H9 (cell line): ENCODE data around the gene FLRT2. TPM values are rescaled to one million over a fixed set of nuclear protein-coding genes. Genes with fewer than 3 reads are reported as not detected.

Experiments
- DNase-seq: peaks from one replicate; pipeline ENCODE4 v3.0.0-alpha.2; 2017
- H2AFZ ChIP-seq: one replicate; pipeline ENCODE4 v1.6.1; 2013; ENCODE audit warnings: mild to moderate bottlenecking, low read length, control low read depth, moderate library complexity
- H2AK5ac ChIP-seq: 2 replicates; pipeline ENCODE4 v1.6.1; 2013; ENCODE audit warnings: low read length, control low read depth, mixed read lengths; ENCODE audit not compliant: insufficient read length
- H2BK120ac ChIP-seq: one replicate; pipeline ENCODE4 v1.6.1; 2013; ENCODE audit warnings: low read depth, mild to moderate bottlenecking, low read length, control low read depth, inconsistent platforms; ENCODE audit not compliant: poor library complexity, severe bottlenecking
- H2BK12ac ChIP-seq: 2 replicates; pipeline ENCODE4 v1.6.1; 2013; ENCODE audit warnings: low read length, control low read depth, mixed read lengths, low read depth; ENCODE audit not compliant: insufficient read length
- H2BK15ac ChIP-seq: 2 replicates; pipeline ENCODE4 v1.6.1; 2013; ENCODE audit warnings: low read depth, low read length, control low read depth
- H2BK20ac ChIP-seq: one replicate; pipeline ENCODE4 v1.6.1; 2013; ENCODE audit warnings: low read depth, mild to moderate bottlenecking, low read length, control low read depth, inconsistent platforms; ENCODE audit not compliant: poor library complexity, severe bottlenecking
- H2BK5ac ChIP-seq: 2 replicates; pipeline ENCODE4 v1.6.1; 2013; ENCODE audit warnings: low read length, control low read depth, mixed read lengths; ENCODE audit not compliant: insufficient read length
- H3K14ac ChIP-seq: 2 replicates; pipeline ENCODE4 v1.6.1; 2013; ENCODE audit warnings: low read length, control low read depth; ENCODE audit not compliant: insufficient read depth
- H3K18ac ChIP-seq: 2 replicates; pipeline ENCODE4 v1.6.1; 2013; ENCODE audit warnings: low read depth, mild to moderate bottlenecking, mixed read lengths, low read length, control low read depth; ENCODE audit not compliant: insufficient read length
- H3K23ac ChIP-seq: 2 replicates; pipeline ENCODE4 v1.6.1; 2013; ENCODE audit warnings: low read length, control low read depth, mixed read lengths, low read depth; ENCODE audit not compliant: insufficient read length
- H3K23me2 ChIP-seq: 2 replicates; pipeline ENCODE4 v1.6.1; 2013; ENCODE audit warnings: low read depth, mild to moderate bottlenecking, mixed read lengths, low read length, control low read depth; ENCODE audit not compliant: insufficient read length, poor library complexity, severe bottlenecking
- H3K27ac ChIP-seq: 2 replicates; pipeline ENCODE4 v1.5.1; 2013; ENCODE audit warnings: low read length, control low read depth, mixed read lengths, low read depth; ENCODE audit not compliant: insufficient read length
- H3K27me3 ChIP-seq: 2 replicates; pipeline ENCODE4 v1.6.1; 2013; ENCODE audit warnings: low read length, control low read depth, inconsistent platforms; ENCODE audit not compliant: insufficient read depth
- H3K4ac ChIP-seq: 2 replicates; pipeline ENCODE4 v1.6.1; 2013; ENCODE audit warnings: low read depth, mild to moderate bottlenecking, control low read depth, inconsistent platforms, low read length, moderate library complexity
- H3K4me1 ChIP-seq: 2 replicates; pipeline ENCODE4 v1.6.1; 2013; ENCODE audit warnings: low read length, control low read depth, inconsistent platforms; ENCODE audit not compliant: insufficient read depth
- H3K4me2 ChIP-seq: 2 replicates; pipeline ENCODE4 v1.6.1; 2013; ENCODE audit warnings: low read length, control low read depth, mixed read lengths; ENCODE audit not compliant: insufficient read length, insufficient read depth
- H3K56ac ChIP-seq: 2 replicates; pipeline ENCODE4 v1.6.1; 2013; ENCODE audit warnings: low read depth, mild to moderate bottlenecking, mixed read lengths, low read length, control low read depth; ENCODE audit not compliant: insufficient read length
- H3K79me1 ChIP-seq: 2 replicates; pipeline ENCODE4 v1.6.1; 2013; ENCODE audit warnings: low read depth, mild to moderate bottlenecking, moderate library complexity, low read length, control low read depth, inconsistent platforms; ENCODE audit not compliant: insufficient read depth, poor library complexity, severe bottlenecking
- H3K79me2 ChIP-seq: 2 replicates; pipeline ENCODE4 v1.6.1; 2013; ENCODE audit warnings: low read length, control low read depth, inconsistent platforms; ENCODE audit not compliant: insufficient read depth
- H3K9ac ChIP-seq: 2 replicates; pipeline ENCODE4 v1.6.1; 2013; ENCODE audit warnings: low read length, control low read depth, mixed read lengths; ENCODE audit not compliant: insufficient read length; ENCODE audit errors: extremely low read depth
- H3K9me3 ChIP-seq: one replicate; pipeline ENCODE4 v1.6.1; 2013; ENCODE audit warnings: low read depth, low read length, inconsistent platforms; ENCODE audit not compliant: control insufficient read depth
- H3T11ph ChIP-seq: one replicate; pipeline ENCODE4 v1.6.1; 2013; ENCODE audit warnings: mild to moderate bottlenecking, low read length, control low read depth, inconsistent platforms
- H4K20me1 ChIP-seq: one replicate; pipeline ENCODE4 v1.6.1; 2013; ENCODE audit not compliant: control insufficient read depth, insufficient read length, insufficient read depth
- H4K5ac ChIP-seq: 2 replicates; pipeline ENCODE4 v1.6.1; 2013; ENCODE audit warnings: low read depth, mild to moderate bottlenecking, mixed read lengths, low read length, control low read depth; ENCODE audit not compliant: insufficient read length
- H4K8ac ChIP-seq: replicated peaks from 2 replicates; pipeline ENCODE4 v1.6.1; 2013; ENCODE audit warnings: low read length, control low read depth, mixed read lengths, low read depth; ENCODE audit not compliant: insufficient read length
- H4K91ac ChIP-seq: 2 replicates; pipeline ENCODE4 v1.6.1; 2013; ENCODE audit warnings: low read depth, mild to moderate bottlenecking, moderate library complexity, mixed read lengths, low read length, control low read depth; ENCODE audit not compliant: insufficient read length
- H3K27ac Mint-ChIP-seq, 3 experiments: 2 replicates in 2 of 3; 3 replicates in 1 of 3; pipeline ENCODE4 v1.8.0; 2020 to 2021; ENCODE audit warnings: mixed read lengths in 3 of 3, mild to moderate bottlenecking in 1 of 3, moderate library complexity in 1 of 3
- H3K27me3 Mint-ChIP-seq: 2 replicates; pipeline ENCODE4 v1.8.0; 2021; ENCODE audit warnings: low read depth, mild to moderate bottlenecking, moderate library complexity, mixed read lengths
- H3K36me3 Mint-ChIP-seq, 3 experiments: 2 replicates in 2 of 3; 3 replicates in 1 of 3; pipeline ENCODE4 v1.8.0; 2020 to 2021; ENCODE audit warnings: low read depth in 3 of 3, mixed read lengths in 3 of 3; ENCODE audit not compliant: insufficient read depth in 1 of 3
- H3K4me1 Mint-ChIP-seq, 2 experiments: 2 replicates each; pipeline ENCODE4 v1.8.0; 2020; ENCODE audit warnings: mixed read lengths in 2 of 2
- H3K4me3 Mint-ChIP-seq, 2 experiments: 2 replicates in 1 of 2; 3 replicates in 1 of 2; pipeline ENCODE4 v1.8.0; 2020 to 2021; ENCODE audit warnings: mild to moderate bottlenecking in 2 of 2, mixed read lengths in 2 of 2, moderate library complexity in 1 of 2
- H3K9me3 Mint-ChIP-seq, 2 experiments: 2 replicates in 1 of 2; 3 replicates in 1 of 2; pipeline ENCODE4 v1.8.0; 2020; ENCODE audit warnings: mild to moderate bottlenecking in 2 of 2, mixed read lengths in 2 of 2, moderate library complexity in 1 of 2
- WGBS: extraction: QIAGEN DNeasy Blood & Tissue Kit; methylation state at CpG from one replicate; pipeline ENCODE4 v1.1.7; 2013; ENCODE audit warnings: missing lambda C conversion rate, low lambda C conversion rate, mixed read lengths; ENCODE audit not compliant: insufficient read length; ENCODE audit errors: extremely low coverage; 5-methylcytosine and 5-hydroxymethylcytosine counted together
- total RNA-seq: library from RNA; stranded (reverse); gene quantifications from 2 replicates; pipeline ENCODE4 v1.2.1, GENCODE V29; 2021
- TF ChIP-seq, protein P1 (sequence below): fragments of 200-600 bp; sonication (generic); conservative IDR thresholded peaks from 3 replicates; pipeline ENCODE4 v1.8.0; 2021; ENCODE audit warnings: antibody characterized with exemption, mild to moderate bottlenecking

Gene FLRT2
- total RNA-seq, 1 experiment from 2014 or later = 3.3 TPM

DNA sequence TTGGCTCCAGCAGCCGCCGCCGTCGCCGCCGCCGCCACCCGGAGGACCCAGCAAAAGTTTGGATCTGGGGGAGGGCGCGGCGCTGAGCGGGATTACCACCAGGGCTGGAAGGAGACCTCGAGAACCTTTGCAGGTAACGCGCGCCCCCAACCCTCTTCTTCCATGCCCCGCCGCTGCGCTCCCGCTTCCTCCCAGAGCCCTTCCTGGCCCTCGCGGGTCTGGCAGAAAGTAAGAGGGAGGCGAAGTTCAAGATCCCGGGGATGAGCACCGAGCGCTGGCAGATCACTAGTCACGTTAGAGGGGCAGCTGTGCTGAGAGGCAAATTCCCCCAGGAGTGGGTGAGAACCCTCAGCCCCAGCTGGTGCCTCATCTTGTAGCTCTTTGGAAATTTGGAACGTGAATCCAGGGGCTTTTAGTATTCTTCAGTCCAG is 3.9 kb downstream of the FLRT2 start:
- no peak overlapping the region for H3K18ac ChIP-seq

More for the DNA sequence above, 3.9 kb downstream of the FLRT2 start:
- H3K4me1 Mint-ChIP-seq = peaks cover 63% of the 10 kb centered on the region in 2 experiments
- Histone ChIP-seq H3K79me2 (no peaks in the 10 kb centered on the region), H2AFZ (no peak overlapping the region), H2BK20ac (no peak overlapping the region), H3K9me3 (no peaks in the 10 kb centered on the region), H3K27me3 (peaks cover 52% of the 10 kb centered on the region), H3K14ac (no peak overlapping the region), H3K4ac (no peak overlapping the region), H3K23me2 (peaks cover 50% of the 10 kb centered on the region), H3K56ac (no peak overlapping the region), H2BK5ac (no peak overlapping the region), H2AK5ac (no peak overlapping the region), H4K91ac (no peak overlapping the region), H3K4me1 (peaks cover 7% of the 10 kb centered on the region; the same call in 1 of the 2 replicates), H2BK15ac (no peak overlapping the region), H3K27ac (no peak overlapping the region), H3T11ph (no peak overlapping the region), H3K9ac (no peak overlapping the region), H3K4me2 (peak overlapping the region; percentile 53), H4K5ac (no peak overlapping the region), H3K23ac (no peak overlapping the region), H2BK120ac (no peak overlapping the region), H2BK12ac (no peak overlapping the region), H4K8ac (no peak overlapping the region), H4K20me1 (no peaks in the 10 kb centered on the region), H3K79me1 (no peaks in the 10 kb centered on the region)
- peak; percentile 53 for DNase-seq
- TF ChIP-seq, protein P1, sequence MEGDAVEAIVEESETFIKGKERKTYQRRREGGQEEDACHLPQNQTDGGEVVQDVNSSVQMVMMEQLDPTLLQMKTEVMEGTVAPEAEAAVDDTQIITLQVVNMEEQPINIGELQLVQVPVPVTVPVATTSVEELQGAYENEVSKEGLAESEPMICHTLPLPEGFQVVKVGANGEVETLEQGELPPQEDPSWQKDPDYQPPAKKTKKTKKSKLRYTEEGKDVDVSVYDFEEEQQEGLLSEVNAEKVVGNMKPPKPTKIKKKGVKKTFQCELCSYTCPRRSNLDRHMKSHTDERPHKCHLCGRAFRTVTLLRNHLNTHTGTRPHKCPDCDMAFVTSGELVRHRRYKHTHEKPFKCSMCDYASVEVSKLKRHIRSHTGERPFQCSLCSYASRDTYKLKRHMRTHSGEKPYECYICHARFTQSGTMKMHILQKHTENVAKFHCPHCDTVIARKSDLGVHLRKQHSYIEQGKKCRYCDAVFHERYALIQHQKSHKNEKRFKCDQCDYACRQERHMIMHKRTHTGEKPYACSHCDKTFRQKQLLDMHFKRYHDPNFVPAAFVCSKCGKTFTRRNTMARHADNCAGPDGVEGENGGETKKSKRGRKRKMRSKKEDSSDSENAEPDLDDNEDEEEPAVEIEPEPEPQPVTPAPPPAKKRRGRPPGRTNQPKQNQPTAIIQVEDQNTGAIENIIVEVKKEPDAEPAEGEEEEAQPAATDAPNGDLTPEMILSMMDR = no peak
- peaks cover 80% of the 10 kb centered on the region for H3K27me3 Mint-ChIP-seq
- H3K27ac Mint-ChIP-seq = no peak overlapping the region
- WGBS = no CpG with 5 or more reads among the region's 28 CpGs
- H3K4me3 Mint-ChIP-seq = peak overlapping the region; percentile 68 to 83
- H3K36me3 Mint-ChIP-seq = no peaks in the 10 kb centered on the region
- peaks cover 2 to 5% of the 10 kb centered on the region in 2 experiments; a peak in 2 of 5 replicates for H3K9me3 Mint-ChIP-seq
